ENCODE data around the gene KLHL20.

DNA sequence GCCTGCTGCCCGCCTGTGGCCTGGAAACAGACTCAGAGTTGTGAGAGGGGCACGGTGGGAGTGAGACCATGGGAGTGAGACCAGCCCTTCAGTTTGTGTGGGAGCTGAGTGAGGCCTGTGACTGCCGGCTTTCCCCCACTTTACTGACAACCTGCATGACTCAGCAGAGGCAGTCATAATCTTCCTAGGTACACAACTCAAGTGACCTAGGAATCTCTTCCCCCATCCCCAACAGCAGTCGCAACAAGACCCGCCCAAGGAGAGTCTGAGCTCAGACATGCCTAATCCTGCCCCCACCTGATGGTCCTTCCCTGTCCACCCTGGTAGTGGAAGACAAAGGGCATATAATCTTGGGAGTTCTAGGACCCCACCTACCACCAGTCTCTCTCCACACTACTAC lies 44.2 kb downstream of the KLHL20 start:
- TF ChIP-seq SIN3A (IDR thresholded peaks at IDR 0.05; ENCODE audit: borderline replicate concordance, insufficient read depth, low read length) = no peak
- TF ChIP-seq TAF1 (IDR thresholded peaks at IDR 0.05; ENCODE audit: borderline replicate concordance, insufficient read depth, low read length) = no peak
- TF ChIP-seq, protein P1, sequence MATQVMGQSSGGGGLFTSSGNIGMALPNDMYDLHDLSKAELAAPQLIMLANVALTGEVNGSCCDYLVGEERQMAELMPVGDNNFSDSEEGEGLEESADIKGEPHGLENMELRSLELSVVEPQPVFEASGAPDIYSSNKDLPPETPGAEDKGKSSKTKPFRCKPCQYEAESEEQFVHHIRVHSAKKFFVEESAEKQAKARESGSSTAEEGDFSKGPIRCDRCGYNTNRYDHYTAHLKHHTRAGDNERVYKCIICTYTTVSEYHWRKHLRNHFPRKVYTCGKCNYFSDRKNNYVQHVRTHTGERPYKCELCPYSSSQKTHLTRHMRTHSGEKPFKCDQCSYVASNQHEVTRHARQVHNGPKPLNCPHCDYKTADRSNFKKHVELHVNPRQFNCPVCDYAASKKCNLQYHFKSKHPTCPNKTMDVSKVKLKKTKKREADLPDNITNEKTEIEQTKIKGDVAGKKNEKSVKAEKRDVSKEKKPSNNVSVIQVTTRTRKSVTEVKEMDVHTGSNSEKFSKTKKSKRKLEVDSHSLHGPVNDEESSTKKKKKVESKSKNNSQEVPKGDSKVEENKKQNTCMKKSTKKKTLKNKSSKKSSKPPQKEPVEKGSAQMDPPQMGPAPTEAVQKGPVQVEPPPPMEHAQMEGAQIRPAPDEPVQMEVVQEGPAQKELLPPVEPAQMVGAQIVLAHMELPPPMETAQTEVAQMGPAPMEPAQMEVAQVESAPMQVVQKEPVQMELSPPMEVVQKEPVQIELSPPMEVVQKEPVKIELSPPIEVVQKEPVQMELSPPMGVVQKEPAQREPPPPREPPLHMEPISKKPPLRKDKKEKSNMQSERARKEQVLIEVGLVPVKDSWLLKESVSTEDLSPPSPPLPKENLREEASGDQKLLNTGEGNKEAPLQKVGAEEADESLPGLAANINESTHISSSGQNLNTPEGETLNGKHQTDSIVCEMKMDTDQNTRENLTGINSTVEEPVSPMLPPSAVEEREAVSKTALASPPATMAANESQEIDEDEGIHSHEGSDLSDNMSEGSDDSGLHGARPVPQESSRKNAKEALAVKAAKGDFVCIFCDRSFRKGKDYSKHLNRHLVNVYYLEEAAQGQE (IDR thresholded peaks at IDR 0.05; ENCODE audit: insufficient read depth in 1 of 2, low read depth in 2 of 2, low read length in 2 of 2) = no peak
- no peak for TF ChIP-seq FOXP2 (optimal IDR thresholded peaks at IDR 0.05; ENCODE audit: borderline replicate concordance, extremely low read depth, extremely low read length, insufficient read depth)
- no peak for TF ChIP-seq POLR2AphosphoS5 (IDR thresholded peaks at IDR 0.05; ENCODE audit: low read depth, low read length)

All from PFSK-1 (cell line).